ENCODE measurements around the gene PRDX6. TPM values are rescaled to one million over a fixed set of nuclear protein-coding genes. Genes with fewer than 3 reads are reported as not detected.

PRDX6 gene
- total RNA-seq, 1 experiment from 2014 or later, result 502 TPM

DNA sequence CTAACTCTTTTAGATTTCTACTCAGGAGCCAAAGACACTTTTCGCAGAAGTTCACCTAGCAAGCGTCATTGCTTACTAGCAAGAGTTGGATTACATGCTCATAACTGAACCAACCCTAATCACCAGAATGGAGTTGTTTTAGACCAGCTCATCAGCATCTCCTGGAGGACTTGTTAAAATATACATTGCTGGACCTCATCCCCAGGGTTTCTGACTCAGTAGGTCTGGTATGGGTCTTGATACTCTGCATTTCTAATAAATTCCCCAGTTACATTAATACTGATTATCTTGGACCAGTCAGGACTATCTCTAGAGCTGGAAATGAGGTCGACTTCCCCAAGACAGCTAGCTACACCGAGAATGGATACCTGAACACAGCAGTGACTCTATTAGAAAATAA lies 9.7 kb upstream of the PRDX6 start:
- H3K27me3 Mint-ChIP-seq (ENCODE audit: insufficient read depth, unreplicated experiment), result no peaks in the 10 kb centered on the region
- no peak overlapping the region for H3K4me3 Mint-ChIP-seq (ENCODE audit: unreplicated experiment)
- POLR2A ChIA-PET, result interaction anchor here (1.4 to 3.3 kb wide), 2 partner anchors 9 to 401 kb away, joined by 3 to 15 read pairs; partner anchors contain the start of genes PRDX6 and ZBTB37
- TF ChIP-seq, protein P1, sequence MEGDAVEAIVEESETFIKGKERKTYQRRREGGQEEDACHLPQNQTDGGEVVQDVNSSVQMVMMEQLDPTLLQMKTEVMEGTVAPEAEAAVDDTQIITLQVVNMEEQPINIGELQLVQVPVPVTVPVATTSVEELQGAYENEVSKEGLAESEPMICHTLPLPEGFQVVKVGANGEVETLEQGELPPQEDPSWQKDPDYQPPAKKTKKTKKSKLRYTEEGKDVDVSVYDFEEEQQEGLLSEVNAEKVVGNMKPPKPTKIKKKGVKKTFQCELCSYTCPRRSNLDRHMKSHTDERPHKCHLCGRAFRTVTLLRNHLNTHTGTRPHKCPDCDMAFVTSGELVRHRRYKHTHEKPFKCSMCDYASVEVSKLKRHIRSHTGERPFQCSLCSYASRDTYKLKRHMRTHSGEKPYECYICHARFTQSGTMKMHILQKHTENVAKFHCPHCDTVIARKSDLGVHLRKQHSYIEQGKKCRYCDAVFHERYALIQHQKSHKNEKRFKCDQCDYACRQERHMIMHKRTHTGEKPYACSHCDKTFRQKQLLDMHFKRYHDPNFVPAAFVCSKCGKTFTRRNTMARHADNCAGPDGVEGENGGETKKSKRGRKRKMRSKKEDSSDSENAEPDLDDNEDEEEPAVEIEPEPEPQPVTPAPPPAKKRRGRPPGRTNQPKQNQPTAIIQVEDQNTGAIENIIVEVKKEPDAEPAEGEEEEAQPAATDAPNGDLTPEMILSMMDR (IDR thresholded peaks at IDR 0.05; ENCODE audit: unreplicated experiment), result no peak
- CTCF ChIA-PET, result interaction anchor here (0.6 to 1.3 kb wide), 5 partner anchors 9 to 475 kb away, joined by 3 to 5 read pairs (median 3); no protein-coding TSS in a partner anchor
- H3K9me3 Mint-ChIP-seq (ENCODE audit: unreplicated experiment), result peaks cover 40% of the 10 kb centered on the region
- no TSS peak for BruUV-seq (replicated peaks)
- no peak overlapping the region for H3K27ac Mint-ChIP-seq (ENCODE audit: low read depth, unreplicated experiment)
- no peaks in the 10 kb centered on the region for H3K4me1 Mint-ChIP-seq (ENCODE audit: insufficient read depth, unreplicated experiment)
- intact Hi-C loops (cut with micrococcal nuclease), result no loop called here
- H3K36me3 Mint-ChIP-seq (ENCODE audit: insufficient read depth, unreplicated experiment), result peaks cover 5% of the 10 kb centered on the region
- no peak for DNase-seq (ENCODE audit: unreplicated experiment)

DNA sequence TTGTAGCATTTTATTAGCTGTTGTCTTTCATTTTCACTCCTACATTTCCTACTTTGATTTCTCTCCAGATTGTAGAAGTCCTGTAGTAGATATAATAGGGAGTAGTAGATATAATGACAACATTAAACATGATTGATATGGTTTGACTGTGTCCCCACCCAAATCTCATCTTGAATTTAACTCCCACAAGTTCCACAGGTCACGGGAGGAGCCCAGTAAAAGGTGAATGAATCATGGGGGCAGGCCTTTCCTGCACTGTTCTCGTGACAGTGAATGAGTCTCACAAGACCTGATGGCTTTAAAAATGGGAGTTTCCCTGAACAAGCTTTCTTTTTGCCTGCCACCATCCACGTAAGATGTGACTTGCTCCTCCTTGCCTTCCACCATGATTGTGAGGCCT lies 7.5 kb upstream of the PRDX6 start:
- H3K4me3 Mint-ChIP-seq (ENCODE audit: unreplicated experiment), result no peak overlapping the region
- H3K9me3 Mint-ChIP-seq (ENCODE audit: unreplicated experiment), result peaks cover 25% of the 10 kb centered on the region
- peaks cover 5% of the 10 kb centered on the region for H3K36me3 Mint-ChIP-seq (ENCODE audit: insufficient read depth, unreplicated experiment)
- CTCF ChIA-PET, result interaction anchor here (0.6 kb wide), 1 partner anchor 644 kb away, joined by 3 read pairs; no protein-coding TSS in a partner anchor
- BruUV-seq (replicated peaks), result no TSS peak
- TF ChIP-seq, protein P1 (IDR thresholded peaks at IDR 0.05; ENCODE audit: unreplicated experiment), result no peak
- DNase-seq (ENCODE audit: unreplicated experiment), result no peak
- POLR2A ChIA-PET, result interaction anchor here (0.6 kb wide), 1 partner anchor 116 kb away, joined by 3 read pairs; no protein-coding TSS in a partner anchor
- intact Hi-C loops (cut with micrococcal nuclease), result no loop called here
- peaks cover 17% of the 10 kb centered on the region for H3K4me1 Mint-ChIP-seq (ENCODE audit: insufficient read depth, unreplicated experiment)
- no peaks in the 10 kb centered on the region for H3K27me3 Mint-ChIP-seq (ENCODE audit: insufficient read depth, unreplicated experiment)
- no peak overlapping the region for H3K27ac Mint-ChIP-seq (ENCODE audit: low read depth, unreplicated experiment)

DNA sequence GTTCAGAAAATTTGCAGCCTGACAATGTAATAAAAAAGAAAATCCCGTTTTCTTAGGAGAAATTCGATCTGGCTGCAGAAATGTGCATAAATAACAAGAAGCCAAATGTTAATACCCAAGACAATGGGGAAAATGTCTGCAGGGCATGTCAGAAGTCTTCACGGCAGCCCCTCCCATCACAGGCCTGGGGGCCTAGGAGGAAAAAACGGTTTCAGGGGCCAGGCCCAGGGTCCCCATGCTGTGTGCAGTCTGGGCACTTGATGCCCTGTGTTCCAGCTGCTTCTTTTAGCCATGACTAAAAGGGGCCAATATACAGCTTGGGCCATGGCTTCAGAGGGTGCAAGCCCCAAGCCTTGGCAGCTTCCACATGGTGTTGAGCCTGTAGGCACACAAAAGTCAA lies 6.5 kb upstream of the PRDX6 start:
- Mint-ChIP-seq H3K4me3 (ENCODE audit: unreplicated experiment) (no peak overlapping the region), H3K27ac (ENCODE audit: low read depth, unreplicated experiment) (no peak overlapping the region), H3K36me3 (ENCODE audit: insufficient read depth, unreplicated experiment) (peaks cover 5% of the 10 kb centered on the region), H3K4me1 (ENCODE audit: insufficient read depth, unreplicated experiment) (peaks cover 26% of the 10 kb centered on the region), H3K9me3 (ENCODE audit: unreplicated experiment) (peaks cover 18% of the 10 kb centered on the region), H3K27me3 (ENCODE audit: insufficient read depth, unreplicated experiment) (no peaks in the 10 kb centered on the region)
- intact Hi-C loops (cut with micrococcal nuclease), result no loop called here
- TF ChIP-seq, protein P1 (IDR thresholded peaks at IDR 0.05; ENCODE audit: unreplicated experiment), result no peak
- CTCF ChIA-PET, result interaction anchor here (0.9 kb wide), 1 partner anchor 51 kb away, joined by 3 read pairs; no protein-coding TSS in a partner anchor
- POLR2A ChIA-PET, result no interaction called here
- no TSS peak for BruUV-seq (replicated peaks)
- DNase-seq (ENCODE audit: unreplicated experiment), result no peak

DNA sequence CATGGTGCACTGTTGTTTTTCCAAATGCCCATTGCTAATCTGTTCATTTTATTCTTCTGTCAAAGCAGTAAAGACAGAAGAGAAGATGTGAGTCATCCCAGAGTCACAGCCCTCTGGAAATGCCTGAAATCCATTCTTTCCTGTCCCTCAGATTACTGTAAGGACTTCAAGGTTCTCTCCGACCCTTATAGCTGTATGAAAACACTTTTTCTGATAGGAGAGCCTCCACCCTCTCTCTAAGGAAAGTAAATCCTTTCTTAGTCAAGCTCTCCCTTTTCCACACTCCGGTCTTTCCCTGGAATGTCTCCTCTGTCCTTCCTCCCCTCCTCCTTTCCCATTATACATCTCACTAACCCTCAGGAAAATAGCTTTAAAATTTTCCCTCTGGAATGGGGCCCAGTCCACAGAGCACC lies 3.5 kb upstream of the PRDX6 start:
- DNase-seq (ENCODE audit: unreplicated experiment), result peak; percentile 64
- ChIA-PET POLR2A (interaction anchor here (0.7 to 2.7 kb wide), 9 partner anchors 10 to 350 kb away, joined by 3 to 23 read pairs (median 6); partner anchors contain the start of genes DARS2 and KLHL20), CTCF (interaction anchor here (0.6 to 2.5 kb wide), 13 partner anchors 9 to 731 kb away, joined by 3 to 11 read pairs (median 3); no protein-coding TSS in a partner anchor)
- peaks cover 34% of the 10 kb centered on the region for H3K4me1 Mint-ChIP-seq (ENCODE audit: insufficient read depth, unreplicated experiment)
- H3K27ac Mint-ChIP-seq (ENCODE audit: low read depth, unreplicated experiment), result peak overlapping the region; percentile 81
- TF ChIP-seq, protein P1 (IDR thresholded peaks at IDR 0.05; ENCODE audit: unreplicated experiment), result no peak
- H3K4me3 Mint-ChIP-seq (ENCODE audit: unreplicated experiment), result peak overlapping the region; percentile 8
- intact Hi-C loops (cut with micrococcal nuclease), result no loop called here
- H3K27me3 Mint-ChIP-seq (ENCODE audit: insufficient read depth, unreplicated experiment), result no peaks in the 10 kb centered on the region
- peaks cover 2% of the 10 kb centered on the region for H3K36me3 Mint-ChIP-seq (ENCODE audit: insufficient read depth, unreplicated experiment)
- H3K9me3 Mint-ChIP-seq (ENCODE audit: unreplicated experiment), result peaks cover 10% of the 10 kb centered on the region
- BruUV-seq (replicated peaks), result no TSS peak
